Globus pallidus (tissue), 1 donor: ENCODE data around the gene MSLN.
"Not testable (repeated sequence)": the region's sequence is repeated elsewhere in the genome, so short reads cannot be mapped to it uniquely, and the experiment has no call there.

ENCODE experiments used
- DNase-seq: peaks from one replicate; pipeline ENCODE4 v3.0.0-alpha.2; 2015; ENCODE audit warnings: low spot score

The MSLN gene

DNA sequence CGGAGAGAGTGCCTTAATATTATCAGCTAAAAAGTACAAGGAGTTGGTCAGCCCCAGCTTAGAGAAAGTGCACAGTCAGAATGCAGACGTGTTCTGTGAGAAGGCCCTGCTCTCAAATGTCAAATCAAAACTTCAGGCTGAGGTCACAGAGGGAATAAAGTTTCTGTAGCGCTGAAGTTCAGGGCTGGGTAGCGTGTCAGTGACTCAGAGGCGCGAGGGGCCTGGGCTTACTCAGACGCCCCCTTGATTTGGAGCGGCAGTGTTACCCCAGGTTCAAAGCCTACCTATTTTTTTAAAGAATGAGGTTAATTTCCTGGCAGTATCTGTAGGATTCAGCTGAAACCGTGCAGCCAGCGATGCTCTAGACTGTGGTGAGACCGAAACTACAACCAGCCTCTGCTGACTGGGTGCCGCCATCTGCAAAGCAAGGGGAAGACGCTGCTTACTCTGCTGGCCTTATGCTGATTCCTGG lies 24.5 kb upstream of the MSLN start:
- DNase-seq, result no peak

GRCh38 chr16:736936-737481 lies 23.5 kb upstream of the MSLN start:
- no peak for DNase-seq

DNA sequence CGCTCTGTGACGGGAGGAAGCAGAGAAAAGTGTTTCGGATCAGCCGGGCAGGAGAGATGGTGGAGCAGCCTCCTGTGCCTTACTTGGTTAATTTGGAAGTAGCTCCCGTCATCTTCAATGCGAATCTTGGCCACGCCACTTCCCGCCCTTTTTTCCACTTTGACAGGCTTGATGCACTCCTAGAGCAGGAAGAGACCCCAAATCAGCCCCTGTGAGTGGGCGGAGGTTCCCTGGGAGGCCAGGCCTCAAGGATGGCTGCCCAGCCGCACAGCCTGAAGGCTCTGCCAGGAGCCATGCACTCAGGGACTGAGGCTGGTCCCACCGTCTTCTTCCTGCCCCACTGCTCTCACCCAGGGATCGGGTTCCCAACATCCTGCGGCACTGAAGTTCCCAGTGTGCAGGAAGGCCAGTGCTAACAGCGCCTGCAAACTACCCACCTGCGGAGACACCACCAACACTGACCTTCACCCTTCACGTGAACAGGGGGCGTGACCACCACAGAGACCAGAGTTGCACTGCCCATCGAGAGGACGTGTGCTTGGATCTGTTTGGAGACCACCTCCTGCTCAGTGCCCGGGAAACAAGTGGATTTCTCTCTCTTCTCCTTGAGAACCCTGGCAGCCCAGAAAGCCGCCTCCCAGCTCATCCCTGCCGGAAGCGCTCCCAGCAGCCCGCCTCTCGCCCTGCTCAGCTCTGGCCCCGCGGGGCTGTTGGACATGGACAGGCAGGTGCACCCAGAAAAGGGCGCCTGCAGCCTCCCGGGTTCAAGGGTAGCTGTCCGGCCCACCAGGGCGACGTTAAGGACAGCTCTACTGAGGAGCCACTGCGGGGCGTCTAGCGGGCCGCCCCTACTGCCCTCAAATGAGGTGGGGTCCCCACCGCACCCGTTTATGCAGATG lies 20.7 kb upstream of the MSLN start:
- DNase-seq, result no peak

GRCh38 chr16:740459-740763 lies 20.1 kb upstream of the MSLN start:
- DNase-seq, result no peak

GRCh38 chr16:740764-741505 lies 19.6 kb upstream of the MSLN start, which contains the start of gene CIAO3:
TSS of gene CIAO3 (minus strand) at chr16:740997. CDS start at chr16:740985, 12 bp downstream.
- peak; percentile 73 for DNase-seq

GRCh38 chr16:741986-742629 lies 18.4 kb upstream of the MSLN start:
- no peak for DNase-seq

GRCh38 chr16:742894-743293 lies 17.6 kb upstream of the MSLN start:
- not testable (repeated sequence) for DNase-seq

- no peak for DNase-seq
Observed at GRCh38 chr16:743794-744500, 16.6 kb upstream of the MSLN start.

- no peak for DNase-seq
Observed at GRCh38 chr16:745739-746138, 14.8 kb upstream of the MSLN start.

- no peak for DNase-seq
Observed at GRCh38 chr16:746637-747036, 13.9 kb upstream of the MSLN start.

GRCh38 chr16:747978-748746 lies 12.4 kb upstream of the MSLN start:
- no peak for DNase-seq

DNA sequence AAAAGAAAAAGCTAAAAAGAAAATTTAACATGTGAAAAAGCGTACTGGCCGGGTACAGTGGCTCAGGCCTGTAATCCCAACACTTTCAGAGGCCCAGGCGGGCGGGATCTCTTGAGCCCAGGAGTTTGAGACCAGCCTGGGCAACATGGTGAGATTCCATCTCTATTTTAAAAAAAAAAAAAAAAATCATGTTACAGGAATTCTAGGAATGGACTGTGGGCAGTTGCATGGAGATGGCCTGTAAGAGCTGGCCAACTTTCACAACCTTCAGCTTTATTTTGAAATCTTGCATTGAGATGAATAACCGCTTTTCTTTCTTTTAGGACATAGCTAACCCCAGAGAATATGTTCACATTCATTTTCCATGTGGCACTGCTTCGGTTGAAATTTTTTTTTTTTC lies 11.5 kb upstream of the MSLN start:
- no peak for DNase-seq

- no peak for DNase-seq
Observed at GRCh38 chr16:750485-750884, 10.0 kb upstream of the MSLN start.

- DNase-seq, result no peak
Observed at GRCh38 chr16:751152-752006, 9.2 kb upstream of the MSLN start.

- no peak for DNase-seq
Observed at GRCh38 chr16:752007-752312, 8.6 kb upstream of the MSLN start.

GRCh38 chr16:754121-754607 lies 6.4 kb upstream of the MSLN start:
- DNase-seq, result not testable (repeated sequence)

GRCh38 chr16:754656-755055 lies 5.9 kb upstream of the MSLN start:
- DNase-seq, result no peak

DNA sequence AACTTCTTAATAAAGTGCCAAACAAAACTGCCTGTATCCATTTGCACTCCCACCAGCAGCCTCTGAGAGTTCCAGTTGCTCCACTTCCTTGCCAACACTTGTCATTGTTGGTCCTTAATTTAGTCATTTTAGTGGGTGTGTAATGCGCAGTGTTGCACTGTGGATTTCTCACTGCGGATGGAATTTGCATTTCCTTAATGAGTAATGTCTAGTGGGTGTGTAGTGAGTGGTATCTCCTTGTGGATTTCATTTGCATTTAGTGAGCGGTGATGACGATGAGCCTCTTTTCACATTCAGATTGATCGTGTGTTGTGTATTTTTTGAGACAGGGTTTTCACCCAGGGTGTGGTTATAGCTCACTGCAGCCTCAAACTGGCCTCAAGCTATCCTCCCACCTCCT lies 4.1 kb upstream of the MSLN start:
- no peak for DNase-seq

GRCh38 chr16:759110-759910 lies 1.2 kb upstream of the MSLN start:
- DNase-seq, result no peak
